Lower leg skin (tissue), 3 donors: ENCODE data around the gene VPS26C.

Source experiments
- CTCF ChIP-seq, 3 donors: fragments of 450-650 bp; IDR thresholded peaks; one replicate each; pipeline ENCODE4 v1.5.1; 2016; ENCODE audit warnings: antibody characterized with exemption in 3 of 3, mild to moderate bottlenecking in 3 of 3, moderate library complexity in 2 of 3
- POLR2A ChIP-seq, 2 donors: fragments of 450-650 bp; IDR thresholded peaks; one replicate each; pipeline ENCODE4 v1.6.1; 2016 to 2017; ENCODE audit warnings: antibody characterized with exemption in 2 of 2, mild to moderate bottlenecking in 1 of 2, moderate library complexity in 1 of 2

- TF ChIP-seq CTCF (IDR thresholded peaks at IDR 0.05) (no peak), POLR2A (IDR thresholded peaks at IDR 0.05) (no peak)
Observed at GRCh38 chr21:37220433-37220980, 46.6 kb downstream of the VPS26C start.
